ENCODE measurements around the gene MPO.

MPO gene

DNA sequence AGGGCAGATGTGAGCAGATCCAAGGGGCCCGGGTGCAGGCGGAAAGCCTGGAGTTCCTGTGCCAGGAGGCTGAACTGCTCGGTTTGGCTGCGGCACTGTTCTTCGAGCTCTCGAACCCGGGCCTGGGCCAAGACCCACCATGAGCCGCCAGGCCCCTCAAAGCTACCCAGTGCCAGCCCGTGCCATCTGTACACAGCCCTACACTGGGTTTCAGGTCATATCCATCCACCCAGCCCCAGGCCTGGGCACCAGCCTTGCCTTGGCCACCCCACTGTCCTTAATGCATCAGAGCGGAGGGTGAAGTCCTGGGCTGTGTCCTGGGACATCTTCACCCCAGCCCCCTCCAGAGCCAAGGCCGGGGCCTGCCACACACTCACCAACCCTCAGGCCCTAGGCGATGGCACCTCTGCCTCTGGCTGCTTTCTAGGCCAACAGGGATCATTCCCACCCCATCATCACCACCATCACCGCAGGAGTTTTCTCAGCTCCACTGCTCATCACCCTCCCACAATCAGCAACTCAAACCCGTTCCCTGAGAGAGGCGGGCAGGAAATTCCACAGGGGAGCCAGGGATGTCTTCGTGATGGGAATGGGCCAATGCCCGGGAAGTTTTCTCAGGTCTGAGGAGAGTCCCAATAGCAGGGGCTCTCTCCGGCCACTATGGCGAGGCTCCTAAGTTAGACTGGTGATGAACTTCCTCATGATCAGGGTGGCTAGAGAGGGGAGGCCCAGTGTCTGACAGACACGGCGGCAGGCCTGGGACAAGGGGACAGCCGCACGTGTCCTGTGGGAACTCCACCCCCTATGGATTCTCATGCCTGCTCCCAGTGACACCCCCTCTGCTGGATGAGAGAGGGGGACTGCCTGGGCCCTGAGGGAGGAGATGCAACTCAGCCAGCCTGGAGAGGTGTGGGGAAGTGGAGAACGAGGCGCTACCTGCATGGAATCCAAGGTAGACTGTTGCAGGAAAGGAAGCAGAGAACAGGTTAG, 38.7 kb upstream of the MPO start:
- DNase-seq: no peak

DNA sequence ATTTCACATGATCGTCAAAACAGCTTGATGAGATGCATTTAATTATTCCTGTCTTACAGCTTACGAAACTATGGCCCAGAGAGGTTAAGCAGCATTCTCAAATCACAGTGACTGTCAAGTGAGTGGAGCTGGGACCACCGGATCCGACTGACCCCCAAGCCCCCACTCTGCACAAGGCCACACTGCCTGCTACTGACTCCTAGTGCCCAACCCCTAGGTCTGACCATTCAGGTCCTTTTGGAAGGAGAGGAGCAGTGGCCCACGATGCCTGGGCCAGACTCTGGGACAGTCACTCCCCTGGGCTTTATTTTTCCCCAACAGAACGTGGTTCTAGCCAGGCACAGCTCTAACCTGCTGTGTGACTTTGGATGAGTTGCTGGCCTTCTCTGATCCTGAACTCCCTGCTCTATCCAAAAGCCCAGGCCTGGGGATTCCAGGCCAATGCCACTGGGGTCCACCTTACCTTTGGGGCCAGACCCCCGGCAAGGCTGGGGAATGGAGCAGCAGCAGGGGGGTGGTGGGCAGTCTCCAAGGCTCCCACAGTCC, 38.0 kb upstream of the MPO start:
- no peak for DNase-seq

DNA sequence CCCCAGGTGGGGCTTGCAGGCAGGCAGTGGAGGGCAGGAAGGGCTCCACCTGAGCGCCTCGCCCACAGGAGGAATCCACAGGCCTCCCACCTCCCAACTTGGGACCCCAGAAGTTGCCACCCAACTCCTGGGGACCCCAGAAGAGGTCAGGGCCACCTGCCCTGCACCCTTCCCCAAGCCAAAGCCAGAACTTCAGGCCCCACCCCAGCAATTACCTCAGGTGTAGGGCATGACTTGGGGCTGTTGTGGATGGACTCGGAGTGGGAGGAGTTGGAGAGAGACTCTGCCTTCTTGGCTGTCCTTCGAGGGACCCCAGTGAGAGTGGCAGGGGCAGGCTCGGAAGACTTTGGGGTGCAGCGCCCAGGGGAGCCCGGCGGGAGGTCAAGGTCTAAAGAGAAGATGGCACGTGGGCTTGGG, 37.3 kb upstream of the MPO start:
- no peak for DNase-seq

- peak; percentile 62 for DNase-seq
These were observed 36.8 kb upstream of the MPO start for GRCh38 chr17:58317421-58318064.

GRCh38 chr17:58316260-58316960, 35.7 kb upstream of the MPO start:
- no peak for DNase-seq

DNA sequence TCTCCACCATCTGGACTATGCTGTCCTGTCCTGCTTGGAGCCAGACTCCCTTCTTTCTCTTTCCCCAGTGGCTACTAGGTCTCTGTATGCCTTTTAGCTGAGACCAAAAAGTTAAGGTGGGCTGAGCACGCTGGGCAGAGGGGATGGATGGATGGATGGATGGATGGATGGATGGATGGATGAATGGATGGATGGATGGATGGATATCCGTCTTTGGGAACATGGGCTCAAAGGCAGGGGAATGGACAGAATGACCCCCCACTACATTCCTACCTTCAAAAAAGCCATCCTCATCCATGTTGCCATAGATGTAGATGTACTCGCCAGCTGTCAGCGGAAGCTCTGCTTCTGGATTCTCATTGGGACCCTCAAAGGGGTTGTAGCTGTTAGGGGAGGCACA, 35.0 kb upstream of the MPO start:
- no peak for DNase-seq

GRCh38 chr17:58315281-58315711, 34.6 kb upstream of the MPO start:
- DNase-seq: no peak

DNA sequence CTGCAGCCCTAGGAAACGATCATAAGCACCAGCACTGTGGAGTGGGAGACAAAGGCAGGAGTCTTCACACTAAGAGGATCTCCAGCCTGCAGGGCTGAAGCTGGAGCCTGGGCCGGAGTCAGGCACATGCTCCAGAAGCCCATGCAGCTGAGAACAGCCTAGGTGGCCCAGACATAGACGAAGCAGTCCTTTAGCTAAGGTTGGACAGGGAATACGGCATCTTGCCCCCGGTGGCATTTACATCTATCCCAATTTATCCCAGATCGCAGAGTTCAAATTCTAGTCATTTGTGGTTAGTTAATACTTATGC, 33.9 kb upstream of the MPO start:
- no peak for DNase-seq

- no peak for DNase-seq
These were observed 33.3 kb upstream of the MPO start for GRCh38 chr17:58313815-58314705.

DNA sequence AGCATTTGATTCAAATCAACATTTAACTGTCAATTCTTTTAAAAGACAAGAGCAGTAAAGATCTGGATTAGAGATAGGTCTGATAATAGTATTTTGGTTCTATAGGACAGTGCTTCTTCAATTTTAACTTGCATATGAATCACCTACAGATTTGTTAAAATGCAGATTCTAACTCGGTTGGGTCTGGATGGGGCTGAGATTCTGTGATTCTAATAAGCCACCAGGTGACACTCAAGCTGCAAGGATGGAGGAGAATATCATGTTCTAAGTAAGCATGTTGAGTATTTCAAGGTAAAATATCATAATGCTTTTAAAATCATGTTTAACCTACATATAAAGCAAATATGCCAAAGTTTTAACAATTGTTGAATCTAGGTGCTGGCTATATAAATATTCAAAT, 32.1 kb upstream of the MPO start:
- no peak for DNase-seq

DNA sequence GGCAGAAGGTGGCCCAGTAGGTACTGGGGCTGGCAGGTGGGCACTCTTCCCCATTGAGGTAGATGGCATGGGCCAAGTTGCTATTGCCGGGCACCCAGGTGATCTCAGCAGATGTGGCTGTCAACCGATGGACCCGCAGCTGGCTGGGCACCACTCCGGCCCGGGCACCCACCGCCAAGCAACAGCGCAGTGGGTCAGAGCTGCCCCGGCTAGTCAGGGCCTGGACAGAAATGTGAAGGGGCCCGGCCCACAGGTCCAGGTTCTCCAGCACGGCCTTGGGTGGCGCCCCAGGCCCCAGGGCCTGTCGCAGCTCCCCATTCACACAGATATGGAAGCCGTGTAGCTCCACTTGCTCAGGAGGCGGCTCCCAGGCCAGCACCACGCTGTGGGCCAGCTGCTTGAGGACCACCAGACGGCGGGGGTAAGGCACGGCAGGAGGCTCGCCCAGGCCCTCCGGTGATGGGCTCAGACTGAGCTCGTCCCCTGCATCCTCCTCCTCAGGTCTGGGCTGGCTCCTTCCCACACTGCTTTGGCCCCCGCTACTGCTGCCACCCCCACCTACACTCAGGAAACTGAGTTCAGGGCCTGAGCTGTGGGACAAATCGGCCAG, 31.4 kb upstream of the MPO start:
- no peak for DNase-seq

DNA sequence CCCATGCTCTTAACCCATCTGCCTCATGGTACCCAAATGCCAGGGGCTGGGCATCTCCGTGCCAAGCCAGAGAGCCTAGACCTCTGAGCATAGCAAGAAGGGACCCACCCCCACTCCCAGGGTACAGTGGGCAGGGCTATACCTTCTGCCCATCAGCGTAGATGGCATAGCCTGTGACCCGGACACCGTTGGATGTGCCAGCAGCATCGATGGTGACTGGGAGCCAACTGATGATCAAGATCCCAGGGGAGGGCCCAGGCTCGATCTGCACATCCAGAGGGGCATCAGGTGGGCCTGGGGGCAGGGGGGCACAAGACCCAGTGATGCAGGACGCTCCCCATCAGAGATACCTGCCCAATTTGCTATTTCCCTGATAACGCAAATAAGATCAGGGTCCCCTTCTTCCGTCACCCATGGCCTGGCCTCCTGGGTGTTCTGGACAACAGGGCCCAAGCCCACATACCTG, 30.7 kb upstream of the MPO start:
- no peak for DNase-seq

- DNase-seq: no peak
These were observed 30.0 kb upstream of the MPO start for GRCh38 chr17:58310511-58311428.

DNA sequence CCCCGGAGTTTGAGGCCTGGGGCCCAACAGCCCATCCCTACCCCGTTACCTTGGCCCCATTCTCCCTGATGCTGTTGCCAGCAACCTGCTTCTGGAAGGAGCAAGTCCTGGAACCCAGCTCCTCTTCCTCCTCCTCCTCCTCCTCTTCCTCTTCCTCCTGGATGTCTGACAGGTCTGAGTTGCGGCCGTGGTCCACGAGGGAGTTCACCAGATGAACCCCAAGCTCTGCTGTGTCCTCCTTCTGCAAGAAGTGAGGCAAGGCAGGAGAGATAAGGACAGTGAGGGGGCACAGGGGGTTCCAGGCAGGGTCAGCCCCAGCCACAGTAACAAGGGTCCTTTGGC, 29.2 kb upstream of the MPO start:
- DNase-seq: no peak

DNA sequence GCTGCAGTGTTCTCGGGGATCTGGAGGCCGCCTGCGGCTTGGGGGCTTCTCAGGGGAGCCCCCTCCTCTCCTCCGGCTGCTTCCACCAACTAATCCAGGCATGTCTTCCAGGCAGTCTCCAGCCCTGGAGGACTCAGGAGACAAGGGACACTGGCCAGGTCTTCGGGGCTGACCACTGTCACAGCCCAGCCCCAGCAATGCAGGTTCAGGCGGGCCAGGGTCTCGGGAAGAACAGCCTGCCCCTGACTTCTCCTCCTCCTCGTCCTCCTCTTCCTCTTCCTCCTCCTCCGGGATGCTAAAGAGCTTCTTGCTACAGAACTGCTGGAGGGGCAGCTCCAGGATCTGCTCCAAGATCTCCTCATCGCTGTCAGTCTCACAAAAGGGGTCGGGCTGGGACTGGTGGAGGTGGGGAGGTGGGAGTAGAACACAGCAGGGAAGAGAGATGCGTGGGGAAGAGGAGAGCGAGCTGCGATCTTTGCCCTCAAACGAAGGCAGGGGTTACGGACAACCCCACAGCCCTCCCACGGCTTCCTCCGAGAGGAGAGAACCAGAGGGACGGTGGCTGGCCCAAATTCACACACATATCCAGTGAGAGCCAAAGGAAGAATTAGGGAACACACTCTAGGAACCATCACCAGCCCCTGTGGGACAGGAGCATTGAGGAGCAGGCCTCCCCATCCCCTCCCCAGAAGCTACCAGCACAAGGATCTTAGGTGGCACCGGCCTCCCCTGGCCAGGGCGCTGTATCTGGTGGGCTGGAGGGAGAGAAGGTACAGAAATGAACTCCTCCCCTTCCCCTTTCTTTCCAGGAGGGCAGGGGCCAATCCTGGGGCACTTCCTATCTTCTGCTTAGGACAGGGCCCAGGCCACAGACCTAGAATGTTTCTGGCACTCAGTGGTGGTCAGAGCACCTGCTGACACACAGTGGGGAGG, 28.5 kb upstream of the MPO start:
- DNase-seq: no peak

- no peak for DNase-seq
These were observed 27.6 kb upstream of the MPO start for GRCh38 chr17:58308173-58308984.

- DNase-seq: no peak
These were observed 26.9 kb upstream of the MPO start for GRCh38 chr17:58307468-58308172.

Data from stimulated activated CD4-positive, alpha-beta T cell treated with anti-CD3 and anti-CD28 coated beads, Interleukin-4, amount 100 ng/mL, for 1 hour (primary cell).